ENCODE results near the gene TASOR2.

TASOR2 gene

DNA sequence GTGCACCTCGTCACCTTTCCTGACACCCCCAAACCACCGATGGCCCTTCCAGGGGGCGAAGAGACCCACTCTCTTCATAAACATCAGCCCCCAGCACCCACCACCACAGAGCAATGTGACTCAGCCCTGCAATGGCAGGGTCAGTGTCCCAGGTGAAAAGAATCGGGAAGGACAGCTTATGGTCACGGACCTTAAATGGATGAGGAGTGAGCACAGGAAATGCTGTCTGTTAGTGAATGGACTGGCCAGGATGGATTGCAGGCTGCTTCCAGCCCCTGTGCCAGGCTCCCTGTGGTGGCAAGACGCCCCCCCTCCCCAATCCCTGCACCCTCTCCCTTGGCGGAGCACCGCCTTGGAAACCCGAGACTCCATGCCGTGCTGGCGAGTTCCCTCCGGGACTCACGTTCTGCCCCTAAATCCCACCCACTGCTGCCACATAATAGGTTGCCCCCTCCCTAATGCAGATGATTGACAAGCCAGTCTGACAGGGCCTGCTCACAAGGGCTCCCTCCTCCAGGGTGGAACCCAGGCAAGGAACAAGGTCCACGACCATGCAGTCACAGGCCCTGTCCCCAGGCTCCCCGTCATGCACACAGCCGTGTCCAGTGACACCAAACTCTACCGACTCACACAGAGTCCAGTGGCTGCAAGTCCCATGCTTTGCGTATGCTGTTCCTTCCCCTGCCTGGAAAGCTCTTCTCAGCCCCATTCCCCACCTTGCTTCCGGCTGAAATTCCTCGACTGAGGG, 25.6 kb upstream of the TASOR2 start:
- Histone ChIP-seq H2BK120ac (ENCODE audit: low read depth, low read length) (no peak overlapping the region), H3K79me1 (ENCODE audit: low read length) (no peaks in the 10 kb centered on the region), H3K18ac (ENCODE audit: low read length) (no peak overlapping the region), H4K8ac (ENCODE audit: low read depth, low read length) (no peak overlapping the region), H2BK5ac (ENCODE audit: low read length) (no peak overlapping the region), H3K79me2 (ENCODE audit: control insufficient read depth, insufficient read depth, low read length) (no peaks in the 10 kb centered on the region), H3K9ac (ENCODE audit: low read length) (peak overlapping the region; percentile 15), H3K4ac (ENCODE audit: low read depth, low read length) (no peak overlapping the region), H3K23ac (ENCODE audit: low read length) (no peak overlapping the region), H2AK5ac (ENCODE audit: low read length) (no peak overlapping the region), H3K4me3 (ENCODE audit: low read length) (no peak overlapping the region), H2BK15ac (replicated peaks; ENCODE audit: low read depth) (no peak overlapping the region), H3K27ac (ENCODE audit: low read depth, low read length) (no peak overlapping the region), H4K5ac (ENCODE audit: low read length) (no peak overlapping the region), H3K27me3 (ENCODE audit: insufficient read depth, low read length, poor library complexity) (no peaks in the 10 kb centered on the region), H3K4me2 (ENCODE audit: low read length) (no peak overlapping the region), H3K56ac (ENCODE audit: low read length) (peak overlapping the region; percentile 45), H3K36me3 (ENCODE audit: control insufficient read depth, insufficient read depth, low read length) (no peaks in the 10 kb centered on the region), H3K4me1 (ENCODE audit: control insufficient read depth, low read depth, low read length) (peaks cover 8% of the 10 kb centered on the region)
- peak; percentile 36 for DNase-seq
- no CpG with 5 or more reads among the region's 20 CpGs for WGBS (ENCODE audit: extremely low coverage, insufficient coverage, low lambda C conversion rate)

DNA sequence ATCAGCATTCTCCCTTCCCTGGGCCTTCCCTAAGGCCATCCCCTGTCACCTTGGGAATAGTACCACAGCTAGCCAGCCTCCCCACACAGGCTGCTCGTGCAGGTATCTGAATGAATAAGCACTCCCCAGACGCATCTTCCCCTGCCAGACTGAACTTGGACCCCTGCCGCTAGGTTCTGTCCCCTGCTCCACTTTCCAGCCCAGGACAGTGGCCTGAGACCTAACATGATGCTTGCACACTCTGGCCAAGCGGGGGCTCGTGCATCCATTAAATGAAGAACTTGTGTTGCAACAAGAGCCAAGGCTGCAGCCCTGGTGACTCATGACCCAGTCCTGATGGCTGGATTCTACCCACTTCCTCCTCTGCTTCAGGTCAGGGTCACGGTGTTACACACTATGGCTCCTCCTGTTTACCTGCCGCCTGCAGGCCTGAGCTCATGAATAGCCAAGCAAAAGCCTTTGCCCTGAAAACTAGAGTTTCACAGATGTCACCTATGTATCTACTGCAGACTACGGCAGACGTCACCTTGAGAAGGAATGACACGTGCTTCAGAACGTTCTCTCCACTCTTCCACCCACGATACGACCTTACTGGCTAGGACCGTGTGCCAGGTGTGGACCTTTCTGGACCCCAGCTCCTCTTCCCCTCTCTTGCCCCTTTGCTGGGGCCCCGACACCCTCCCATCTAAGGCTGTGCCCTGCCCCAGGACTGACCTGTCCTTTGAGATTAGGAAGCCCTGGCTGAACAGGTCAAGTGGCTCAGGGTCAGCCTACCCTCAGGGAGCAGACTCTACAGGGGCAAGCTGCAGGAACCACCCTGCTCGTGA, 24.7 kb upstream of the TASOR2 start:
- Histone ChIP-seq H3K23ac (ENCODE audit: low read length) (peak overlapping the region; percentile 85), H3K79me1 (ENCODE audit: low read length) (no peaks in the 10 kb centered on the region), H2BK5ac (ENCODE audit: low read length) (no peak overlapping the region), H2BK120ac (ENCODE audit: low read depth, low read length) (no peak overlapping the region), H3K4me1 (ENCODE audit: control insufficient read depth, low read depth, low read length) (peaks cover 8% of the 10 kb centered on the region), H3K79me2 (ENCODE audit: control insufficient read depth, insufficient read depth, low read length) (no peaks in the 10 kb centered on the region), H3K4me2 (ENCODE audit: low read length) (no peak overlapping the region), H3K4me3 (ENCODE audit: low read length) (no peak overlapping the region), H2BK15ac (replicated peaks; ENCODE audit: low read depth) (no peak overlapping the region), H3K27ac (ENCODE audit: low read depth, low read length) (no peak overlapping the region), H3K36me3 (ENCODE audit: control insufficient read depth, insufficient read depth, low read length) (no peaks in the 10 kb centered on the region), H3K4ac (ENCODE audit: low read depth, low read length) (no peak overlapping the region), H3K27me3 (ENCODE audit: insufficient read depth, low read length, poor library complexity) (no peaks in the 10 kb centered on the region), H3K9ac (ENCODE audit: low read length) (no peak overlapping the region), H3K56ac (ENCODE audit: low read length) (peak overlapping the region; percentile 45), H4K5ac (ENCODE audit: low read length) (no peak overlapping the region), H4K8ac (ENCODE audit: low read depth, low read length) (no peak overlapping the region), H3K18ac (ENCODE audit: low read length) (no peak overlapping the region), H2AK5ac (ENCODE audit: low read length) (no peak overlapping the region)
- no CpG with 5 or more reads among the region's 16 CpGs for WGBS (ENCODE audit: extremely low coverage, insufficient coverage, low lambda C conversion rate)
- peak; percentile 63 for DNase-seq

DNA sequence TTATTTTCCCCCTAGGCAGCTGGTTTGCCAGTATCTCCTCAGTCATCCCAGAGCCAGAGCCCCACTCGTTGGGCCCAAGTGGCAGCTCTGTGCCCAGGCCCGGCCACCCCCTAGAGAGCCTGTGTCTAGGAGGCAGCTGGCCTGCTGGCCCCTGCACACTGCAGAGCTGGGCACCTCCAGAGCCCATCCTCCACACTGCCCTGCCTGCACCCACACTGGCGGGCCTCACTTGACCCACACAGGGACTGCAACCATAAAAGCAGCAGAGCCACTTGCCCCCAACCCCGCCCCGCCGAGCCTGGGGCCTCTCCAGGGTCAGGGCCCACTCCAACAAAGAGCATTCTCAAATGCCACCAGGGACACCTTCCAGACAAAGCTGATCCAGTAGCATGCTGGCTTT, 23.6 kb upstream of the TASOR2 start:
- DNase-seq = no peak
- H2AK5ac ChIP-seq (ENCODE audit: low read length) = no peak overlapping the region
- H3K27ac ChIP-seq (ENCODE audit: low read depth, low read length) = no peak overlapping the region
- H3K36me3 ChIP-seq (ENCODE audit: control insufficient read depth, insufficient read depth, low read length) = no peaks in the 10 kb centered on the region
- H4K8ac ChIP-seq (ENCODE audit: low read depth, low read length) = no peak overlapping the region
- H2BK5ac ChIP-seq (ENCODE audit: low read length) = no peak overlapping the region
- no peak overlapping the region for H4K5ac ChIP-seq (ENCODE audit: low read length)
- H2BK15ac ChIP-seq (replicated peaks; ENCODE audit: low read depth) = no peak overlapping the region
- H3K4me1 ChIP-seq (ENCODE audit: control insufficient read depth, low read depth, low read length) = peaks cover 8% of the 10 kb centered on the region
- H2BK120ac ChIP-seq (ENCODE audit: low read depth, low read length) = no peak overlapping the region
- H3K56ac ChIP-seq (ENCODE audit: low read length) = no peak overlapping the region
- H3K18ac ChIP-seq (ENCODE audit: low read length) = no peak overlapping the region
- no peak overlapping the region for H3K4ac ChIP-seq (ENCODE audit: low read depth, low read length)
- H3K4me3 ChIP-seq (ENCODE audit: low read length) = no peak overlapping the region
- H3K79me2 ChIP-seq (ENCODE audit: control insufficient read depth, insufficient read depth, low read length) = no peaks in the 10 kb centered on the region
- no peak overlapping the region for H3K23ac ChIP-seq (ENCODE audit: low read length)
- no peaks in the 10 kb centered on the region for H3K27me3 ChIP-seq (ENCODE audit: insufficient read depth, low read length, poor library complexity)
- H3K79me1 ChIP-seq (ENCODE audit: low read length) = no peaks in the 10 kb centered on the region
- no CpG with 5 or more reads among the region's 6 CpGs for WGBS (ENCODE audit: extremely low coverage, insufficient coverage, low lambda C conversion rate)
- H3K4me2 ChIP-seq (ENCODE audit: low read length) = no peak overlapping the region
- H3K9ac ChIP-seq (ENCODE audit: low read length) = no peak overlapping the region

DNA sequence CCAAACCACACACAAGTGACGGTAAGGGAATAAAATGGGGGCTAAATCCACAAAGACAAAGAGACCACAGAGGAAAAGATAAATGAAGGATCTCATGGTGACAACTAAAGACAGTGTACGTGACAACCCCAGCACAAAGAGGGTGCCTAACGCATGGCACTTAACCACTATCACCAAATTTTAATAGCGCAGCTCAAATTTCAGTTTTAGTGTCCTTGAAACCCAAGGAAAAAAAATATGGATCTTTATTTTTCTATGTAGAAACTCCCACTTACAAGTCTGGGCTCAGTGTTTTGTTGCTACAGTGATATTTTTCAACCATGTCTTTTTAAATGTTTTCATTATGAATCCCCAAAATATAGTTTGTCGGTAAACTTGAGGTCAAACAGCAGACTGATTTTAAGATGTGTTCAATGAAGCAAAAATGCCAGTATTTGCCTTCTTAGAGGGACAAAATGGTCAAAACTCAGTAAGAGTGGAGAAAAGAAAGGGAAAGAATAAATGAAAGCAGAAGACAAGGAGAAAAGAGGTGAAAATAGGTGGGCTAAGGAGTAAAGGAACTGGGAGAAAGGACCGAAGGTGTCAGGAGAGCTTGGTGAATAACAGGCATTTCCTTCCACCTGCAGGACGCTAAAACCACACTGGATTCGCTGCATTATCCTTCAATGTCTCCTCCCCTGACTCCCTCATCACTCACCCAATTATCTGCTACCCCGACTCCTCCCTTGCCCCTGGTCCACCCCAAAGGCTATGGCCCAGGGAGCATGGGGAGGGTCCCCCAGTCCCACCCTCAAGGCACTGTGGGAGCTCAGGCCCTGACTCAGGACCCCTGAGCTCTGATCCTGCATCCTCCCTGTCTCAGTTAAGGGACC, 21.7 kb upstream of the TASOR2 start:
- Histone ChIP-seq H2BK15ac (replicated peaks; ENCODE audit: low read depth) (no peak overlapping the region), H3K18ac (ENCODE audit: low read length) (no peak overlapping the region), H3K23ac (ENCODE audit: low read length) (no peak overlapping the region), H3K9ac (ENCODE audit: low read length) (no peak overlapping the region), H2AK5ac (ENCODE audit: low read length) (no peak overlapping the region), H3K4ac (ENCODE audit: low read depth, low read length) (no peak overlapping the region), H4K5ac (ENCODE audit: low read length) (no peak overlapping the region), H3K56ac (ENCODE audit: low read length) (no peak overlapping the region), H3K4me3 (ENCODE audit: low read length) (no peak overlapping the region), H3K27ac (ENCODE audit: low read depth, low read length) (no peak overlapping the region), H3K27me3 (ENCODE audit: insufficient read depth, low read length, poor library complexity) (no peaks in the 10 kb centered on the region), H4K8ac (ENCODE audit: low read depth, low read length) (no peak overlapping the region), H3K79me1 (ENCODE audit: low read length) (peaks cover 2% of the 10 kb centered on the region), H2BK5ac (ENCODE audit: low read length) (no peak overlapping the region), H3K4me1 (ENCODE audit: control insufficient read depth, low read depth, low read length) (peaks cover 10% of the 10 kb centered on the region), H2BK120ac (ENCODE audit: low read depth, low read length) (no peak overlapping the region), H3K36me3 (ENCODE audit: control insufficient read depth, insufficient read depth, low read length) (no peaks in the 10 kb centered on the region), H3K4me2 (ENCODE audit: low read length) (no peak overlapping the region), H3K79me2 (ENCODE audit: control insufficient read depth, insufficient read depth, low read length) (no peaks in the 10 kb centered on the region)
- WGBS (ENCODE audit: extremely low coverage, insufficient coverage, low lambda C conversion rate) = no CpG with 5 or more reads among the region's 9 CpGs
- no peak for DNase-seq

DNA sequence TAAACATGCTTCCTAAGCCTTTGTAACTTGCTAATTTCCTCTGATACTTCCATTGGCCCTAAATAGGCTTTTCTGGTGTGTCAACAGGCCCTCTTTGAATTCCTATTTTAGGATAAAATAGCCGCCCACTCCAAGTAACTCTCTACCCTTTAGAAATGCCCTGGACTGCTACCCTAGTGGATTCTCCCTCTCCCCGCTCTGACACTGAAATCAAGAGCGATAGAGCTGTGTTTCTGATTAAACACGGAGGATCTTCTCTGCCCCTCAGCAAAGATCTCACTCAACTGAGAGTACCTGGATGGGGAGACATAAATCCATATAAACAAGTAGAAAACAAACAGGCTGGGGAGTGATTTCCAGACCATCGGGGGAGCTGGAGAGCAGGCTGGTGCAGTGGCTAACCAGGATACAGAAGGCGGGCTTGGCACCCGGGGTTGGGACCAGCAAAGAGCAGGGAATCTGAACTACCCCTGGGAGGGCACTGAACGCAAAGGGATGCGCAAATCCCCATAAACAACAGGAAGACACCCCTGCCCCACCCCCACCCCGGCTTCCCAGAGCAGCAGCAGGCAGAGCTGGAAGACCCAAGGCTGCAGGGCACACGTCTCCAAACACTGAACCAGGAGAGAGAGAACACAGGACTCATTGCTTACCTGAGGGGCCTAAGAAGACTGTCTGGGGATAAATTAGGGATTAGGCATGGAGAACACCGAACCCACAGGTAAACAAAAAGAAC, 20.8 kb upstream of the TASOR2 start:
- Histone ChIP-seq H2BK5ac (ENCODE audit: low read length) (no peak overlapping the region), H2BK15ac (replicated peaks; ENCODE audit: low read depth) (no peak overlapping the region), H3K56ac (ENCODE audit: low read length) (no peak overlapping the region), H3K36me3 (ENCODE audit: control insufficient read depth, insufficient read depth, low read length) (no peaks in the 10 kb centered on the region), H3K4ac (ENCODE audit: low read depth, low read length) (no peak overlapping the region), H4K8ac (ENCODE audit: low read depth, low read length) (no peak overlapping the region), H2AK5ac (ENCODE audit: low read length) (no peak overlapping the region), H3K4me1 (ENCODE audit: control insufficient read depth, low read depth, low read length) (peaks cover 10% of the 10 kb centered on the region), H3K9ac (ENCODE audit: low read length) (no peak overlapping the region), H3K4me3 (ENCODE audit: low read length) (no peak overlapping the region), H3K79me1 (ENCODE audit: low read length) (peaks cover 2% of the 10 kb centered on the region), H3K27ac (ENCODE audit: low read depth, low read length) (no peak overlapping the region), H3K23ac (ENCODE audit: low read length) (no peak overlapping the region), H2BK120ac (ENCODE audit: low read depth, low read length) (no peak overlapping the region), H3K79me2 (ENCODE audit: control insufficient read depth, insufficient read depth, low read length) (no peaks in the 10 kb centered on the region), H3K27me3 (ENCODE audit: insufficient read depth, low read length, poor library complexity) (no peaks in the 10 kb centered on the region), H3K4me2 (ENCODE audit: low read length) (no peak overlapping the region), H3K18ac (ENCODE audit: low read length) (no peak overlapping the region), H4K5ac (ENCODE audit: low read length) (no peak overlapping the region)
- no CpG with 5 or more reads among the region's 12 CpGs for WGBS (ENCODE audit: extremely low coverage, insufficient coverage, low lambda C conversion rate)
- peak; percentile 45 for DNase-seq

Measured in mesendoderm (in vitro differentiated cells).